ENCODE results near the gene ADCY5.

The ADCY5 gene

GRCh38 chr3:123424999-123425712, 23.7 kb downstream of the ADCY5 start:
- FAIRE-seq, result no peak

DNA sequence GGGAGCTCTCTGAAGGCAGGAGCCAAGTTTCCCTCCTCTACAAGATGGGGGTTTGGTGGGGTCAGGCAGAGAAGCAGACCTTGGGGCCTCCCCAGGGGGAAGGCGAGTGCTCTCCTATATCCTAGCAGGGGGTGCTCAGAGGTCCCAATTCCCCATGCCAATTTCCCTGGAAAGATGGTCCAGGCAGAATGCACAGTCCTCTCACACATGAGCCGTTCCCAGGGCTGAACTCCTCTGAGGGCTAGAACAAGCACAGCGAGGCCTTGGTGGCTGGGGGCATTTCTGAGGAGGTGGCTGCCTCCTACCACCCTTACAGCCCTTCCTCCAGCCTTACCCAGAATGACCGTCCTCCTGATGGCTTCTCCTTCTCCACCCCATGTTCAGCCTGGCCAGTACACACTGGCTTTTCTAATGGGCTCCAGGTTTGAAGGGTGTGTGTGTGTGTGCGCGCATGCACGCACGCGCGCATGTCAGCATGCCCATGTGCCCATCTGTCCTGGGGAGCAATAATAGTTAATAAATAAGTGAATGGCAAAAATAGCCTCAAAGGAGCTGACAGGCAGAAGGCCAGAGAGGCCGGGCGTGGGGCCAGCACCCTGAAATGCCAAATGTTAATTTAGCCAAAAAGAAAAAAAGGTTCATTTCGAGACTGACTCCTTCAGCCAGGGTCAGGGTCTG, 24.4 kb downstream of the ADCY5 start:
- no peak for FAIRE-seq

GRCh38 chr3:123423806-123424205, 25.1 kb downstream of the ADCY5 start:
- FAIRE-seq, result no peak

DNA sequence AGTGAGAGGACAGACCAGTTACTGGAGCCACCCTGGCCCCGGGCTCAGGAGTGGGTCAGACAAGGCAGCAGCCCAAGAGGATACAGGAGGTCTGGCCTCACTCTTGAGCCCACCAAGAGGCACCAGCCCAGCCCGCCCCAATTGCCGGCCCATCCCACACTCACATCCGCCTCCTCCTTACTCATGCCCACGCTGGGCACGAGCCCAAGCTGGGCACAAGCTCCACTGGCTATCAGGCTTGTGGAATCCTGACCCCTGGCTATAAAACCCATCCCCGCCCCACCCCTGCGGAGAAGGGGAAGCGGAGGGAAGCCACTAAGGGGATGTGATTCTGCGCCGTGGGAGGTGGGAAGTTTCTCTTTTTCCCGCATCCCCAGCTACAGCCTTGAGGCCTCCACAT, 25.9 kb downstream of the ADCY5 start:
- no peak for FAIRE-seq

DNA sequence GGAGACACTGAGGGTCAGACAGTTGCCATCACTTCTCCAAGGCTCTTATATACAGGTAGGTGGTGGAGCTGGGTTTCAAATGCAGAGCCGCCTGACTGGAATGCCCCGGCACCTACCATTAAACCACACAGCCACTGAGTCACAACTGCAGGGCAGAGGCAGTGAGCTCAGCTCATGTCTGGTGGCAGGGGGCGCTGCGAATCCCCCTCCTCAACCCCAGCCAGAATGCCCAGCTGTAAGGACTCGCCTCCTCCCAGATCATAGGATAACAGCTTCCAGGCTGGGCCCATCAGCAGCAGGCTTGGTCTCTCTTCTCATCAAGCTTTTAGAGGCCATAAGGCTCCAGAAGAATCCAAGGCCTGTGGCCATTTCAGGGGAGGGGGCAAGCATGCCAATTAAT, 26.4 kb downstream of the ADCY5 start:
- no peak for FAIRE-seq

- no peak for FAIRE-seq
These were observed 27.3 kb downstream of the ADCY5 start for GRCh38 chr3:123421353-123422174.

DNA sequence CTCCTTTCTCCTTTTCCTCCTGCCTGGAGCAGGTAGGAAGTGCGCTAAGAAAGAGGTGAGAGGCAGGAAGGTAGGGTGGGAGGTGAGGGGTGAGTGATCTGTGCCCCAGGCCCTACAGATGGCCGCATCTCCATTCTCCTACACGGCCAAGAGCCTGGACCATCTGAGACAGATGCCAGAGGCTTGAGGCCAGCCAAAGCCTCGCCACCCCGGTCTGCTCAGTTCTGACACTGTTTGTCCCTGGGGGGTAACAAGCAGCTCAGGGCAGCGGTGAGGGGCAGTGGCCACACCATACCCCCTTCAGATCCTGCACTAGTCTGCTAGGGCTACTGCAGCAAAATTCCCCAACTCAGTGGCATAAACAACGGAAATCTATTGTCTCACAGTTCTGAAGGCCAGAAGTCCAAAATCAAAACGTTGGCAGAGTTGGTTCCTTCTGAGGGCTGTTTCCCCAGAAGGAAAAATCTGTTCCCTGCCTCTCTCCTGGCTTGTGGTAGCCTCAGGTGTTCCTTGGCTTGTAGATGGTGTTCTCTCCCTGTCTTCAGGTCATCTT, 28.4 kb downstream of the ADCY5 start:
- no peak for FAIRE-seq

- FAIRE-seq, result no peak
These were observed 29.0 kb downstream of the ADCY5 start for GRCh38 chr3:123419850-123420297.

- no peak for FAIRE-seq
These were observed 29.6 kb downstream of the ADCY5 start for GRCh38 chr3:123419181-123419849.

DNA sequence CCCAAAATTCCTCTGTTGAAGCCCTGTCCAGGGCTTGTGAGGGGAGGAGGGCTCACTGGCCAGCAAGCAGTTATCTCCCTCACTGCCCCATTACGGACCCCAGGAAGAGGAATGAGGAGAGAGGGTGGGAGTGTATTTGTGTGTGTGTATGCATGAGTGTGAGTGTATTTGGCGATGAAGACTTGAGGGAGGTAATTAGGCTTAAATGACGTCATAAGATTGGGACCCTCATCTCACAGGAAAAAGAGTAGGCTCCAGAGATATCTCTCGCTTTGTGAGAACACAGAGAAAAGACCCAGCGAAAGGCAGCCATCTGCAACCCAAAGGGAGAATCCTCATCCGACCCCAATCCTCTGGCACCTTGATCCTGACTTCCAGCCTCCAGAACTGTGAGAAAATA, 32.2 kb downstream of the ADCY5 start:
- FAIRE-seq, result no peak

DNA sequence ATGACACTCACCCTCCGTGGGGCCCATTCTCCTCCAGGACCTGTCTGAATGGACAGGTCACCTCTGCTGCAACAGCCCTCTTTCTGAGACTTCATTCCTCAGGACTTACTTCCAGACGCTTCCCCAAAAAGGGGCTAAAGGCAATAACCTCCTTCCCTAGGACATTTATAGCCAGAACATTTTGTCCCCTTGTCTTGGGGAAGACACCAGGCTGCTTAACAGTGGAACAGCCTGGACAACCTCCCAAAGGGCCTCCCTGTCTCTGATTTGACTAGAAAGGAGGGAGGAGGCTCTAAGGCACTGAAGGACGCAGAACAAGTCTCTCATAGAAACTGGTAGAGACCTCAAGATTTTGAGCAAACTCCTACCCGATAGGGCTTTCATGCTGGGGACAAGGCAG, 32.7 kb downstream of the ADCY5 start:
- FAIRE-seq, result no peak

GRCh38 chr3:123414973-123415775, 33.7 kb downstream of the ADCY5 start:
- no peak for FAIRE-seq

DNA sequence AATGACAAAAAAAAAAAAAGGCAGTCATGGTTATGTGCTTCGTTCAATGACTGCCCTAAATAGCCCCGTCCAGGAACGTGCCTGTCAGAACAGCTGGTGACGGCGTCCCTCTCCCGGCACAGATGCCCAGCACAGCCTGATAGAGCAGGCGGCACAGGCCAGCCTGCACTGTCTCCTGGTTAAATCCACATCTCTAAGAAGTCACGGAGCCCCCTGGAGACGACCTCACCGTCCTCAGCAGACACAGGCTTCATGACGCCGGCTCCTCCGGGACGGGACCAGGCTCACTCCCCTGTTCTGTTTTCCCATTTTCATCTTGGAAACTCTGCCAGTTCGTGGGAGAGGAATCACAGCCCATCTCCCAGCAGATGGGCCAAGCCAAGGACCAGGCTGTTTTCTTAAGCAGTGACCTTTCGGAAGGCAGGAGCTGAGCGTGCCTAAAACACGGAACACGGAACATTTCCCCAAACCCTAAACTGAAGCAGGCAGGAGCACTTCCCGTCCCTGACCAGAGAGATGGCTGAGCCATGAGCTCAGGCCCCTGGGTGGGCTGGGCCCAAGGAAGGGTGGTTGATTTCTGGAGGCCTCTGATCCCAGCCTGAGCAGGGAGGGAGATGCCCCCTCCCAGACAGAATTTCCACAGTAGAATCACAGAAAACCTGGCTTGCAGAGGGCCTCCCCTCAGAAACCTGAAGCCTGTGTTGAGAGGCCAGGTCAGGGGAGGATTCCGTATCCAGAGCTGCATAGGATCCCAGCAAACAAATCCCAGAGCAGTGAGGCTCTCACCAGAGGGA, 35.9 kb downstream of the ADCY5 start:
- no peak for FAIRE-seq

DNA sequence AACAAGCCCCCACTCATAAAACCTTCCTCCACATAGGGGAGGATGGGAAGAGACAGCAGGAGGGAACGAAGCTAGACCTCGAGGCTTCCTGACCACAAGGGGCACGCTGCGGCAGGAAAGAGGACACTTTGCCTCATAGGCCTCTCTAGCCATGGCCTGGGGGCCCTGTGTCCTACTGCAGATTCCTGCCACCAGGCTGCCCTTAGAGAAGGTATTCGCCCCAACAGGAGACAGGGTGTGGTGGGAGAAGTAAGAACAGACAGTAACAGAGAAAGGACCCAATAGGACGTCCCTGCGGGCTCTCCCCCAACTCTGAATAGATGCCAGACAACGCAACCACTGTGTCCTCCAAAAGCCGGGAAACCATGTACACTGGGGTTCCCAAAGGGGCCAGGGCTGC, 36.8 kb downstream of the ADCY5 start:
- no peak for FAIRE-seq

- FAIRE-seq, result no peak
These were observed 37.4 kb downstream of the ADCY5 start for GRCh38 chr3:123411340-123412040.

DNA sequence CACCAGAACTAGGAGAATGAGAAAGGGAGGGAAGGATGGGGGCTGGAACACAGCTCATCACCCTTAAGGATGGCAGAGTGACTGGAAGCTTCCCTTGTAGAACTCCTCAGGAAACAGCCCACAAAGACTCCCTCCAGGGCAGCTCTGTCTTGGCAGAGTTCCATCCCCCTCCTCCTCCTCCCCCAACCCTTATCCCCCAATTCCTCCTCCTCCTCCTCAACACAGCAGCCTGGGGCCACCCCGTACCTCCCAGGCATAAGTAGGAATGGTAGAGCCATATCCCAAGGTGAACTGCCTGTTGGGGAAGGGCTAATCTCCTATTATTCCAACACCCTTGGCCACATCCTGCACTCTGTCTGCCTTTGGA, 38.8 kb downstream of the ADCY5 start:
- FAIRE-seq, result no peak

DNA sequence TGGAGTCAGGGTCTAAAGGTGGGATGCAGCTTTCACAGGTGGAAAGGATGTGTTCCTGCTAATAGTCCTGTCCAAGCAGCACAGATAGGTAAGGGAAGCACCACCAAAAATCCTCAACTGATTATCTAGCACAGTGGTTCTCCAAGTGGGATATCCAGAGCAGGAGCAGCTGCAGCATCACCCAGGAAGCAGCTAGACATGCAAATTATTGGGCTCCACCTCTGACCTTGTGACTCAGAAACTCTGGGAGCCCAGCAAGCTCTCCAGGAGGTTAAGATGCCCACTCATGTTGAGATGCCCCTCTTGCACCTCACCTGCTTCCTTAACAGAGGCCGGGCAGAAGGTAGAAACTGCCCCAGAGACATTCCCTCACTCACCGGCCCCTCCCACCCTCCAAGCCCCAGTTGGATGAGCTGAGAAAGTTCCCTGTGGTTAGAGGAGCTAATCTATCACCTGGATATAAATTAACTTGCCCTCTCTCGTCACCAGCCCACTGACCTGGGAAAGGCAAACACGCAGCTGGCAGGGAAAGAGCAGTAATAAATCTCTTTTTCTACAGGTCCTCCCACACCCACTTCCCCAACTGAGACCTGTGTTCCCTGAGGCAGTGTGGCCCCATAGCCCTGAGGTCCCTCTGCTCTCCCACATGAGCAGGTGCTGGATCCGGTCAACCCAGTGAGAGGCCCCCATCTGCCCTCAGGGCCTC, 39.3 kb downstream of the ADCY5 start:
- no peak for FAIRE-seq

GRCh38 chr3:123406598-123406997, 42.3 kb downstream of the ADCY5 start:
- no peak for FAIRE-seq

DNA sequence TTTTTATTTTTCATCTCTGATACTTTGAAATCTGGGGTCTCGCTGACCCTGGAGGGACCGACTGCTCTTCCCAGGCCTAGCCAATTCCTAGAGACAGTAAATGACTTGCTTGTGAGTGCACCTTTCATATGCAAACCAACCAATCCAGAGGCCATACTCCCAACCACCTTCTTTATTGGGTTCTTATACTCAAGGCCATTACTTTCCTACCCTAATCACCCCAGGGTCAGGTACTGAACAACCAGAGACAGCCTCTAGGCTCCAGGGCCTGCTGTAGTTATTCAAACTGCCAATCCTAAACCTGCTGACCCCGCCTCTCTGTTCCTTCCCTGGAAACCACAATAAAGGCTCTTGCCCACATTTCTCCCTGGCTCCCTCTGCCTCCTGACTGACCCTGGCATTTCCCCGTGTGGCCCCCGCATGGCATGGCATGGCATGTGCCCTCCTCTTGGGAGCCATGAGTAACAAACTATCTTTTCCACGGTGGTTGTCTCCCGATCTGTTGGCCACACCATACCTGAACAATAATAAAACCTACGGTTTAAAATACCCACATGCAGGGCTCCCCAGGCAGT, 42.9 kb downstream of the ADCY5 start:
- no peak for FAIRE-seq

DNA sequence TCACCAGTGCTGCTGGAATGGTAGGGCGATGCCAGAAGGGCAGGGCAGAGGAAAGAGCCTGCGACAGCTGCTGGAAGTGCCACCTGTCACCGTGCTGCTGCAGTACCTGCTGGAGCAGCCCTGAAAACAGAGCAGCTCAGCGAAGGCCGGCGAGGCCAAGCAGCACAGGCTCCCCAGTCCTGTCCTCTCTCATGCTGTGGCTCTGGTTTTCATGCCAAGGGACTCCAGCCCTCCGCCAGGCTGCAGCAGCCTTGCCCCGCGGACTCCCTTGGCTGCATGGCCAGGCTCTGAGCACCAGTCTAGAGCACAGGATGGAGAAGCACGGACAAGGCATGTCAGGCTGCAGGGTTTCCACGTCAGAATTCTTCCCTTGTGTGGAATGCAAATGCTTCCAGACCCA, 43.9 kb downstream of the ADCY5 start:
- no peak for FAIRE-seq
